GM19193 (cell line): ENCODE results near the gene TRIM9.

Source experiments
- POLR2A ChIP-seq: IDR thresholded peaks from 4 replicates; pipeline ENCODE4 v1.6.1; 2011; ENCODE audit not compliant: insufficient read depth, insufficient read length; ENCODE audit errors: extremely low read depth

Gene TRIM9

GRCh38 chr14:51079085-51079484 is 15.8 kb downstream of the TRIM9 start:
- TF ChIP-seq POLR2A: no peak

DNA sequence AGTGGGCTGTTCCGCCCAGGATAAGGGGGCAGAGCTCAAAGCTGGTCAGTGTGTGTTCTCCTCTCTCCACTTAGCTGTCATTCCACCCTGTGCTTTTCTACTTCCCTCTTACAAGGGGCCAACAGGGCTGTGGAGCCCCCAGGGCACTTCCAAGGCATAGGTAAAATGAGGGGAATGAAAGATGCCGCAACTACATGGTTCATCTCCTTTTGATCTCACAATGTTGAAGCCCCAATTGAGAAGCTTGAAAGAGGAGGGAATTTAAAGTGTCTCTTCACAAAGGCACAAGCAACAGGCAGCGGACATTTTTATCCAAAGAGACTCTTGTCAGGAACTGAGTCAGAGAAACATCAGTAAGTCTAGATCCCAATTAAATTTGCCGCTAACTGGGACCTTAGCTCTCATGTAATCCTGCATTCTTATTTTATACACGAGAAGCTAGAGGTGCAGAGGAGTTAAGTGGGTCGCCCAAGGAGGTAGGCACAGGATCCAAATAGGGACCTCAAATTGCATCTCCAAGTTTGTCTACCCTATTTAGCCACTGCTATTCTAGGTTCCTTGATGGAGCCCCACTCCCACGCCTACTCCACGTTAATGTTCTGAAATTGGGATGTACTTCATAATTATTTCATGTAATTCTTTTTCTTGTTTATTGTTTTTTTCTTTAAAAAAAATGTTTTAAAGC is 20.1 kb downstream of the TRIM9 start:
- TF ChIP-seq POLR2A: no peak

- TF ChIP-seq POLR2A: no peak
Observed at GRCh38 chr14:51073731-51074130, 21.2 kb downstream of the TRIM9 start.

GRCh38 chr14:51072976-51073375 is 21.9 kb downstream of the TRIM9 start:
- TF ChIP-seq POLR2A: no peak

GRCh38 chr14:51071857-51072256 is 23.0 kb downstream of the TRIM9 start:
- no peak for TF ChIP-seq POLR2A

GRCh38 chr14:51070726-51071125 is 24.2 kb downstream of the TRIM9 start:
- TF ChIP-seq POLR2A: no peak

GRCh38 chr14:51069055-51069454 is 25.9 kb downstream of the TRIM9 start:
- TF ChIP-seq POLR2A: no peak

DNA sequence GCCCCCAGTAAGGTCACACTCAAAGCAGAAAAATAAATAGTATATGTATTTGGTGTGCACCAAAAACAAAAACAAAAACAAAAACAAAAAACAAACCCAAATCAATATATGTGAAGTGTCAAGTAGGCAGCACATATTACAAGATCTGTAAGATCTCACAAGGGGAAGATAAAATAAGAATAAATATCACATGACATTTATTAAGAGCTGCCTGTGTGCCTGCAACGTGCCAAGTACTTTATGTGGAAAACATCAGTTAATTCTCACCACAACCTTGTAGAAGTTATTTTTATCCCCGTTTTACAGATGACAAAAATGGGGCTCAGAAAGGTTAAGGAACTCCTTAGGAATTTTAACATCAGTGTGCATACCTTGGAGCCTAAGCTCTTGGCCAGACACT is 26.6 kb downstream of the TRIM9 start:
- no peak for TF ChIP-seq POLR2A

- no peak for TF ChIP-seq POLR2A
Observed at GRCh38 chr14:51067295-51067694, 27.6 kb downstream of the TRIM9 start.

GRCh38 chr14:51066576-51066975 is 28.3 kb downstream of the TRIM9 start:
- no peak for TF ChIP-seq POLR2A

GRCh38 chr14:51059032-51059431 is 35.9 kb downstream of the TRIM9 start:
- no peak for TF ChIP-seq POLR2A

- TF ChIP-seq POLR2A: no peak
Observed at GRCh38 chr14:51058382-51058781, 36.5 kb downstream of the TRIM9 start.

GRCh38 chr14:51056421-51056820 is 38.5 kb downstream of the TRIM9 start:
- TF ChIP-seq POLR2A: no peak

GRCh38 chr14:51053157-51053556 is 41.7 kb downstream of the TRIM9 start:
- no peak for TF ChIP-seq POLR2A

DNA sequence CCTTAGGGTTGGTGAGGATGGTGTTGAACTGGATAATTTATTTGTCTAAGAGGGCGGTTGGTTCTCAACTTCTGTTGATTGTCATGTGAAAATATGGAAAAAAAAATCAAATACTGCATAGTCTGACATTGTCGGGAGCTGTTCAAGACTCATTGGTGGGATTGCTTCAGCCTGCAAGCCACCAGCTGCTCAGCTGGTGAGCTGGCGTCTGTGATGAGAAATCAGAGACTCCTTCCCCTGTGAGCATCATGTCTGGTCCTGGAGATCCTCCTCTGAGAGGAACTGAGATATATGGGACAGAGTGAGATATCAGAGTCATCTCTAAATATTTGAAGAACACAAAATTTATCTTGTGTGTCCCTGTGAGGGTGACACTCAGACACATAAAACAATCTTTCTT is 49.9 kb downstream of the TRIM9 start:
- TF ChIP-seq POLR2A: no peak

DNA sequence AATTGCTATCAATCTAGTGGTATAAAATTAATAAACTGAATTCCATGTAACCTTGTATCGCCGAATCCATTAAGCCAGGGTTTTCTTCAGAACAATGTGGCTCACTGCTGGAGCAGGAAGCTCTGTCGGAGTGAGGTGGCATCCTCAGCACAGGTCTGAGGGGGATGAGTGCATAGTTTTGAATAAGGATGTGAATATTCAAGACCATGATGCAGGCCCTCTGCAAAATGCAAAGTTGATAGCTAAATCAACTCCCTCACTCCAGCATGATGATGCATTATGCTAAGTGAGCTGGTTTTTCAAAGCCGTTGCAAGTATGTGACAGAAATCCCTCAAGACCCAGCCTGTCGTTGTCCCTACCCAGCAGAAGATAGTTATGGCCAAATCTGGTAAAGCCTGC is 53.0 kb downstream of the TRIM9 start:
- no peak for TF ChIP-seq POLR2A

DNA sequence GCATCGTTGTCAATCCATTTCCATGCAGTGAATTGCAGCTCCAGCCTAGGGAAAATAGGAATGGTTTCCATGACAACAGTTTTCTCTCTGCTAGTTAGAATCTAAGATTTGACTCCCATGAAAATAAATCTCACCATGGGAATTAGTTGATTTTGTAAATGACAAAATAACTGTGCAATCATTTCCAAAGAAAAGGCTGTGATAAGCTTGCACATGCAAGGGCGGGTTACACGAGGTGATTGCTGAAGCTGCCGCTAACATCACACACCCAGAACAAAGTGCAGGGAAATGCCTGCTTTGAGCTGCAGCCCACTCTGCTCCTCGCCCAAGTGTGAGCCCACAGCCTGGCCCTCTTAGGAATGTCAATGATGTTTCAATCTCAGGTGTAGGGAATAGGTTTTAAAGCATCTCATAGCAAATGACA is 53.8 kb downstream of the TRIM9 start:
- no peak for TF ChIP-seq POLR2A
